Measurements from ENCODE around the gene TRIM26. TPM values are rescaled to one million over a fixed set of nuclear protein-coding genes. Genes with fewer than 3 reads are reported as not detected.

TRIM26 gene
- total RNA-seq, 1 donor from 2014 or later = 8.4 TPM

GRCh38 chr6:30155520-30156261 is 57.5 kb downstream of the TRIM26 start:
- Histone ChIP-seq H3K9me3 (ENCODE audit: control insufficient read depth in 3 of 3, low read length in 3 of 3) (no peaks in the 10 kb centered on the region), H3K4me3 (ENCODE audit: low read length in 3 of 3) (no peak overlapping the region), H3K36me3 (ENCODE audit: control insufficient read depth in 3 of 3, insufficient read depth in 3 of 3, low read length in 3 of 3) (no peaks in the 10 kb centered on the region), H3K9ac (ENCODE audit: low read depth in 1 of 3, low read length in 3 of 3) (no peak overlapping the region), H3K4me1 (ENCODE audit: control insufficient read depth in 3 of 3, insufficient read depth in 3 of 3, low read length in 3 of 3) (peaks cover 0 to 3% (median 0%) of the 10 kb centered on the region in 3 donors), H3K27me3 (ENCODE audit: control insufficient read depth in 3 of 3, insufficient read depth in 3 of 3, low read length in 3 of 3) (peaks cover 8 to 25% (median 12%) of the 10 kb centered on the region in 3 donors), H3K27ac (ENCODE audit: low read depth, low read length) (no peak overlapping the region)

DNA sequence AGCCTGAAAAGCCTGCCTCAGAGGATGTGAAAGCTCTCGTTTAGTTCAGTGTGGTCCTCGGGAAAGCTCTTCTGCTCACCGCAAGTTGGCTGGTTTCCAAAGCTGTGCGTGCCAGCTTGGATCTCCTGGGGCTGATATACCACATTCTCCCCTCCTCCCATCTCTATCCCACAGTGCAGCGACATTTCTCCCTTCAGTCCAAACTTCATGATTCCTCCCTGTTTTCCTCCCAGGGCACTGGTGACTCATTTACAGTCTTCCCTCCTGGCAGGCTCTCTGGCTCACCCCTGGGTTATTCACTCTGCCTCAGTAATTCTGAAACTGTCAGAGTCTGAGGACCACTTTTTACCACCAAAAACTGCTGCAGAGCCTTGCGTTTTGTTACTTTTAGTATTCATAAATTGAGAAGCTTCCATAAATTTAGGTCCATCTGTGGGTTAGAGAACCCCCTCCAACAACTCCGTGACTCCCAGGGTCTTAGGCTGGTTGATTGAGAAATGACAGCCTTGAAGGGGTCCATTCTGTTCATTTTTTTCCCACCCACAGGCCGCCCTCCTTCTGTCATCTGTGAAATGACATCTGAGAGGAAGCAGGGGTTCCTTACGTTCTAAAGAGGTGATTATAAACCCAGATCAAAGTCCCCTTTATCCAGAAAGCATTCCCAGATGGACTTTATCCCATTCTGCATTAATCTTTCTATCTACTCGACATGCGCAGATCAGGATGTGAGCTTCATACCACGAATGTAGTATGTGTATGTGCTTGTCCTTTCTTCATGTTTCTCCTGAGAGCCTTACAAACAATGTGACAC is 58.3 kb downstream of the TRIM26 start:
- peaks cover 0 to 3% (median 0%) of the 10 kb centered on the region in 3 donors for H3K4me1 ChIP-seq (ENCODE audit: control insufficient read depth in 3 of 3, insufficient read depth in 3 of 3, low read length in 3 of 3)
- no peak overlapping the region for H3K9ac ChIP-seq (ENCODE audit: low read depth in 1 of 3, low read length in 3 of 3)
- H3K27ac ChIP-seq (ENCODE audit: low read depth, low read length) = no peak overlapping the region
- no peaks in the 10 kb centered on the region for H3K9me3 ChIP-seq (ENCODE audit: control insufficient read depth in 3 of 3, low read length in 3 of 3)
- peaks cover 8 to 25% (median 12%) of the 10 kb centered on the region in 3 donors for H3K27me3 ChIP-seq (ENCODE audit: control insufficient read depth in 3 of 3, insufficient read depth in 3 of 3, low read length in 3 of 3)
- H3K36me3 ChIP-seq (ENCODE audit: control insufficient read depth in 3 of 3, insufficient read depth in 3 of 3, low read length in 3 of 3) = no peaks in the 10 kb centered on the region
- H3K4me3 ChIP-seq (ENCODE audit: low read length in 3 of 3) = no peak overlapping the region

- Histone ChIP-seq H3K9me3 (ENCODE audit: control insufficient read depth in 3 of 3, low read length in 3 of 3) (no peaks in the 10 kb centered on the region), H3K4me1 (ENCODE audit: control insufficient read depth in 3 of 3, insufficient read depth in 3 of 3, low read length in 3 of 3) (peaks cover 0 to 3% (median 0%) of the 10 kb centered on the region in 3 donors), H3K27ac (ENCODE audit: low read depth, low read length) (no peak overlapping the region), H3K36me3 (ENCODE audit: control insufficient read depth in 3 of 3, insufficient read depth in 3 of 3, low read length in 3 of 3) (no peaks in the 10 kb centered on the region), H3K9ac (ENCODE audit: low read depth in 1 of 3, low read length in 3 of 3) (no peak overlapping the region), H3K4me3 (ENCODE audit: low read length in 3 of 3) (no peak overlapping the region), H3K27me3 (ENCODE audit: control insufficient read depth in 3 of 3, insufficient read depth in 3 of 3, low read length in 3 of 3) (peaks cover 8 to 22% (median 12%) of the 10 kb centered on the region in 3 donors)
Measured at GRCh38 chr6:30154061-30154460, 59.1 kb downstream of the TRIM26 start.

- H3K36me3 ChIP-seq (ENCODE audit: control insufficient read depth in 3 of 3, insufficient read depth in 3 of 3, low read length in 3 of 3) = no peaks in the 10 kb centered on the region
- H3K4me3 ChIP-seq (ENCODE audit: low read length in 3 of 3) = no peak overlapping the region
- H3K9me3 ChIP-seq (ENCODE audit: control insufficient read depth in 3 of 3, low read length in 3 of 3) = no peaks in the 10 kb centered on the region
- H3K27me3 ChIP-seq (ENCODE audit: control insufficient read depth in 3 of 3, insufficient read depth in 3 of 3, low read length in 3 of 3) = peaks cover 2 to 25% (median 12%) of the 10 kb centered on the region in 3 donors
- no peak overlapping the region for H3K9ac ChIP-seq (ENCODE audit: low read depth in 1 of 3, low read length in 3 of 3)
- H3K27ac ChIP-seq (ENCODE audit: low read depth, low read length) = no peak overlapping the region
- H3K4me1 ChIP-seq (ENCODE audit: control insufficient read depth in 3 of 3, insufficient read depth in 3 of 3, low read length in 3 of 3) = peaks cover 0 to 3% (median 0%) of the 10 kb centered on the region in 3 donors
Measured at GRCh38 chr6:30152910-30153610, 60.1 kb downstream of the TRIM26 start.

- Histone ChIP-seq H3K27me3 (ENCODE audit: control insufficient read depth in 3 of 3, insufficient read depth in 3 of 3, low read length in 3 of 3) (peaks cover 5 to 32% (median 14%) of the 10 kb centered on the region in 3 donors), H3K27ac (ENCODE audit: low read depth, low read length) (no peak overlapping the region), H3K36me3 (ENCODE audit: control insufficient read depth in 3 of 3, insufficient read depth in 3 of 3, low read length in 3 of 3) (no peaks in the 10 kb centered on the region), H3K9me3 (ENCODE audit: control insufficient read depth in 3 of 3, low read length in 3 of 3) (no peaks in the 10 kb centered on the region), H3K9ac (ENCODE audit: low read depth in 1 of 3, low read length in 3 of 3) (no peak overlapping the region), H3K4me1 (ENCODE audit: control insufficient read depth in 3 of 3, insufficient read depth in 3 of 3, low read length in 3 of 3) (peaks cover 0 to 3% (median 0%) of the 10 kb centered on the region in 3 donors), H3K4me3 (ENCODE audit: low read length in 3 of 3) (no peak overlapping the region)
Measured at GRCh38 chr6:30152016-30152673, 61.1 kb downstream of the TRIM26 start.

DNA sequence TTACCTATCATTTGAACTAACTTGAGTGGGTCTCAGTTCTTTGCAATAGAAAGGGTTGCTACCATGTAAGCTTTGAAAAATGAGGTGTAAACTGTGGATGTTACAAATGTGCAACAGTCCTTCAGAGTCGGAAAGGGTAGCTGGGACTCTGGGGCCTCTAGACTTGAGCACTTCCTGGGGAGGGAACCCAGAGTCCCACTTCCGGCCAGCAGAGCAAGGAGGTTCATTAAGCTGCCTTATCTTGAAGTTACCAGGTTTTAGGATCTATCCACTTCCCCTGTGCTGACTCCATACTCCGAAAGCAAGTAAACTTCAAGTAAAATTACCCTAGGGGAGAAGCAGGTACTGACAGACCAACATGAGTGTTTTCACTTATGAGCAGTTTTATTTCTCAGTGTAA is 61.6 kb downstream of the TRIM26 start:
- no peak overlapping the region for H3K4me3 ChIP-seq (ENCODE audit: low read length in 3 of 3)
- H3K36me3 ChIP-seq (ENCODE audit: control insufficient read depth in 3 of 3, insufficient read depth in 3 of 3, low read length in 3 of 3) = no peaks in the 10 kb centered on the region
- peaks cover 0 to 3% (median 0%) of the 10 kb centered on the region in 3 donors for H3K4me1 ChIP-seq (ENCODE audit: control insufficient read depth in 3 of 3, insufficient read depth in 3 of 3, low read length in 3 of 3)
- peaks cover 5 to 31% (median 20%) of the 10 kb centered on the region in 3 donors for H3K27me3 ChIP-seq (ENCODE audit: control insufficient read depth in 3 of 3, insufficient read depth in 3 of 3, low read length in 3 of 3)
- no peak overlapping the region for H3K27ac ChIP-seq (ENCODE audit: low read depth, low read length)
- no peak overlapping the region for H3K9ac ChIP-seq (ENCODE audit: low read depth in 1 of 3, low read length in 3 of 3)
- H3K9me3 ChIP-seq (ENCODE audit: control insufficient read depth in 3 of 3, low read length in 3 of 3) = no peaks in the 10 kb centered on the region

DNA sequence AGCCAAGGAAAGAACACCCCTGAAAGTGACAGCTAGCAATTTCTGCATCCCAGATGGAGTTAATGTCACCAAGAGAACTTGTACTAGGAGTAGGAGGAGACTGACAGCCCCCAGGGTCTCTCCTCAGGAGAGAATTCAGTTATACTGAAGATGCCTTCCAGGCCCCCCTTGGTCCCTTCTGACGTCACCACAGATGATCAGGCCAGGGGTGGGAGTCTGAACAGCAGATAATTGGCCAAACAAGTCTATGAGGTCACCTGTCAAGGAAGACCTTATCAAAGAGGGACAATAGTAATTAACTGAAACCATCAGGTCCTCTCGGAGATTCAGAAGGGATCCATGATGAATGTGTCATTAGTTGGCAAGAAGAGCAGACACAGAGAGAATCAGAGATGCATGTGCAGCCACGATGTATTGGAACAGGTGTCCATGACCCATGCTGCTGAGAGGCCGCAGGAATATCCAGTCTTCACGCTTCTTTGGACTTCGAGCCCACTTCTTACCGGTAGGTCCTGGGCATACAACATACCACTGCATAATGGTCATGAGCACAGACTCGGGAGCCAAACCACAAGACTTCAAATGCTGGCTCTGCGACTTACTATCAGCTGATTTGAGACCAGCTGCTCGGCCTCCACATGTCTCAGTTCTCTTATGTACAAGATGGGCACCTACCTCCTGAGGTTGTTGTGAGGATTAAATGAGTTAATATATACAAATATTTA is 62.4 kb downstream of the TRIM26 start:
- H3K9ac ChIP-seq (ENCODE audit: low read depth in 1 of 3, low read length in 3 of 3) = no peak overlapping the region
- peaks cover 5 to 31% (median 20%) of the 10 kb centered on the region in 3 donors for H3K27me3 ChIP-seq (ENCODE audit: control insufficient read depth in 3 of 3, insufficient read depth in 3 of 3, low read length in 3 of 3)
- no peaks in the 10 kb centered on the region for H3K9me3 ChIP-seq (ENCODE audit: control insufficient read depth in 3 of 3, low read length in 3 of 3)
- peaks cover 0 to 3% (median 0%) of the 10 kb centered on the region in 3 donors for H3K4me1 ChIP-seq (ENCODE audit: control insufficient read depth in 3 of 3, insufficient read depth in 3 of 3, low read length in 3 of 3)
- no peaks in the 10 kb centered on the region for H3K36me3 ChIP-seq (ENCODE audit: control insufficient read depth in 3 of 3, insufficient read depth in 3 of 3, low read length in 3 of 3)
- H3K4me3 ChIP-seq (ENCODE audit: low read length in 3 of 3) = no peak overlapping the region
- H3K27ac ChIP-seq (ENCODE audit: low read depth, low read length) = no peak overlapping the region

- Histone ChIP-seq H3K27me3 (ENCODE audit: control insufficient read depth in 3 of 3, insufficient read depth in 3 of 3, low read length in 3 of 3) (peaks cover 5 to 32% (median 25%) of the 10 kb centered on the region in 3 donors), H3K4me1 (ENCODE audit: control insufficient read depth in 3 of 3, insufficient read depth in 3 of 3, low read length in 3 of 3) (peaks cover 0 to 3% (median 0%) of the 10 kb centered on the region in 3 donors), H3K27ac (ENCODE audit: low read depth, low read length) (no peak overlapping the region), H3K9me3 (ENCODE audit: control insufficient read depth in 3 of 3, low read length in 3 of 3) (no peaks in the 10 kb centered on the region), H3K36me3 (ENCODE audit: control insufficient read depth in 3 of 3, insufficient read depth in 3 of 3, low read length in 3 of 3) (no peaks in the 10 kb centered on the region), H3K9ac (ENCODE audit: low read depth in 1 of 3, low read length in 3 of 3) (no peak overlapping the region), H3K4me3 (ENCODE audit: low read length in 3 of 3) (no peak overlapping the region)
Measured at GRCh38 chr6:30149858-30150550, 63.2 kb downstream of the TRIM26 start.
